HG03354 (cell line): ENCODE data around the gene TNS3.

ENCODE experiments used
- ATAC-seq: cut with Tn5 transposase; IDR thresholded peaks from one replicate; pipeline ENCODE4 v1.9.1; 2021; ENCODE audit warnings: mild to moderate bottlenecking; ENCODE audit not compliant: unreplicated experiment, poor library complexity, severe bottlenecking

TNS3 gene

DNA sequence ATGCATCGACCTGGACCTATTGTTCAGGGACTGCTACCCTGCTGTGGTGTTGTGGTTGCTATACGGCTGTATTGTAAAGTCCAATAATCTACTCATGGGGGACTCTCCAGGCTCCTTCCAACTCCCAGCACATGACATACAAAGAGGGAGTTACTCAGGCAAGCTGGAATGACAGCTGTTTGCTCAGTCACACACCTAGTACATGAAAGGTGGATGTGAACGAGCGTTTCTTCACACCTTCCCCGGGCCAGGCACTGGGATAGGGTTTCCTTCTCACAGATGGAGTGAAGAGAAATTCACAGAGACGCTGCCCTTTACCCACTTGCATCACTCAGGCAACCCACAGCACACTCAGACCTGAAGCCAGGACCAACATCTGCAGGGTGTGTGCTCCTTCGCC, 215.7 kb downstream of the TNS3 start:
- no peak for ATAC-seq

DNA sequence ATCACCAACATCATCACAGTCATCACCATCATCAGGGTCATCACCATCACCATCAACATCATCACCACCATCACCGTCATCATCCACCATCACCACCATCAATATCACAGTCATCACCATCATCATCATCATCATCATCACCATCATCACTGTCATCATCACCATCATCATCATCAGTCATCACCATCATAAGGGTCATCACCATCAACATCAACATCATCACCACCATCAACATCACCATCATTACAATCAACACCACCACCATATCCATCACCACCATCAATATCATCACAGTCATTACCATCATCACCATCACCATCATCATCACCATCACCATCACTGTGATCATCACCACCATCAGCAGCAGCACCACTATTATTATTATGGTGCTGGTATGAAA, 218.9 kb downstream of the TNS3 start:
- ATAC-seq = no peak

DNA sequence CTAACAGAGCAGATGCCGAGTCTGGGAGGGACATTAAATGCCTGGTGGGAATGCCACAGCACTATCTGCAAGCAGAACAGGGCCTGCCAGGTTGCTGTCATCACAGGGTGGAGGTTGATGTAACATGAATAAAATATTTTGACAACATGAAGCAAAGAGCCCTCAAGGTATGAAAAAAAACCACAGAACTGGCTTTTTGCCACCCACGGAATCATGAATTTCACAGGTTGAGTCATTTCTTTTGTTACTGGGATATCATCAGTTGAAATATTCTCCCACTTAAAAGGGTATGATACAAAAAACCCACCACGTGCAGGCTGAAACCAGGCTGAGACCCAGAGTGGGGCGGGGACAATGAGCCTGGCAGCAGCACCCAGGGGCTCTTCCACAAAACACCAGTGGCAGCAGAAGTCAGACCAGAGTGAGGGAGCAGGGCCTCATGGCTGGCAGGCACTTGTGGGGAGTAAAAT, 220.1 kb downstream of the TNS3 start:
- ATAC-seq = no peak

DNA sequence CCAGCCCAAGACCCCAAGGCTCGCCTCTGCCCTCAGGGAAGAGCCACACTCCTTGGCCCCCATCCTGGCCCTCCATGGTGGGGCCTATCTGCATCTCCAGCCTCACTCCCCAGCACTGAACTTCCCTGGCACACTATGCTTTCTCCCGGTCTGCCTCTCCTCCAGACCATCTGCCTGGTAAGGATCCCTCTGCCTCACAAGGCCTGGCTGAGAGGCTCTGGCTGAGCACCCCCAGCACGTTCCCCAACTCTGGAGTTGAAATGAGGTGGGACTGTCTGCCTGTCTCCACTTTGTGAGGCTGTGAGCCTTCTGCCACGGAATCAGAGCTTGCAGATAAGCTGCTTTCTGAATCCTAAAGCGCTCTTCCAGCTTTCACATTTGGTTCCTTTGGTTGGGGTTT, 220.7 kb downstream of the TNS3 start:
- ATAC-seq = no peak

DNA sequence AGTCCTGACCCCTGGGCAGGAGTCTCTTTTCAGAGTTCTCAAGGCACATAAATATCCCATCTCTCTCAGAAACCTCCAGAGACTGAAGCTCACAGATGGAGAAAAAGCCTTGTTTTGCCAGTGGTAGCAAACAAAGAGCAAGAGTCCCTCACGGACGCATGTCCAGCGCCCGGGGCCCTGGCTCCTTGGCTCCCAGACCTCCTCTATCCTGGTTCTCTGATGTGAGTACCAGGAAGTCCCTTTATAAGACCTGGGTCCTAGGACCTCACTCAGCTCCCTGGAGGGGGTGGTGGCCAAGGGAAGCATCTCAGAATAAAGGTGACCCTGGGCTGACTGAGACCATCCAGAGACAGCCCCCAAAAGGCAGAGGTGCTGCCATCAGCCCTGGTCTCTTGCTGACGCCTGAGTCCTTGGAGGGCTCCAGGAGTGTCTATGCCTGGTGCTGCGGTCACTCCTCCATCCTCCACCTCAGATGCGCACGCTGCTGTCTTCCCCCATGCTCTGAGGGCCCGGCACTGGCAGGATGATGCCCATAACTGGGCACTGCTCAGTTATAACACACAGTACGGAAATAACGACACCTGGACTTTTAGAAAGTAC, 221.5 kb downstream of the TNS3 start:
- no peak for ATAC-seq

DNA sequence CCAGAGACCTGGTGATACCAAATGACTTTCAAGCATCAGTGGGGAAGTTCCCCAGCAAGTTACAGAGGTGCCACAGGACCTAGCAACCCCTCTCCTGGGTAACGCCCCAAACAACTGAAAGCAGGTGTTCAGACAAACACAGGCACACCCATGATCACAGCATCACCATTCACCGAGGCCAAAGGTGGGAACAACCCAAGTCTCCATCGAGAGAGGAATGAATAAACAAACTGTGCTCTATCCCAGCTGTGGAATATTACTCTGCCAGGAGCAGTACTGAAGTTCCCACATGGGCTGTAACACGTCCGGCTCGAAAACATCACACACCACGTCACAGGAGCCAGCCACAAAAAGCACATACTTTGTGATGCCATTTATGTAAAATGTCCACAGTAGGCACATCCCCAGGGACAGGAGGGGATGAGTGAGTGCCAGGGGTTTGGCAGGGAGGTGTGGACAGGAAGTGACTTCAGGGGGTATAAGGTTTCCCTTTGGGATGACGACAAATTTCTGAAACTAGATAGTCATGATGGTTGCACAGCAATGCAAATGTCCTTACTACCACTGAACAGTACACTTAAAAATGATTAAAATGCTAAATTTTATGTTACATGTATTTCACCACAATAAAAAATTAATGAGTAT, 222.8 kb downstream of the TNS3 start:
- no peak for ATAC-seq

DNA sequence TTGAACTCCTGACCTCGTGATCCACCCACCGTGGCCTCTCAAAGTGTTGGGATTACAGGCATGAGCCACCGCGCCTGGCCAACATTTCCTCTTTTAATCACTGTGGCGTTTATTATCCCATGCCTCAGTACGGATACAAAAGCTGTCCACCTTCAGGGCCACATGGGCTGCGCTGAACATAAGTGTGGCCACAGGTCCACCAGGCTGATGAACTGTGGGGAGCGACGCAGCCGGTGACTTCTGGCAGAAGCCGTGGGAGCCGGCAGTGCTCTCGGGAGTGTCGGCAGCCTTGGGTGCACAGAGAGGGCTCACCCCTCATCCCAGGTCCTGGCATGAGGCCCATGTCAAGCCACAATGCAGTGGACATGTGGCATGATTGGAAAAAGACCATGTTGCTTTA, 223.6 kb downstream of the TNS3 start:
- ATAC-seq = no peak

DNA sequence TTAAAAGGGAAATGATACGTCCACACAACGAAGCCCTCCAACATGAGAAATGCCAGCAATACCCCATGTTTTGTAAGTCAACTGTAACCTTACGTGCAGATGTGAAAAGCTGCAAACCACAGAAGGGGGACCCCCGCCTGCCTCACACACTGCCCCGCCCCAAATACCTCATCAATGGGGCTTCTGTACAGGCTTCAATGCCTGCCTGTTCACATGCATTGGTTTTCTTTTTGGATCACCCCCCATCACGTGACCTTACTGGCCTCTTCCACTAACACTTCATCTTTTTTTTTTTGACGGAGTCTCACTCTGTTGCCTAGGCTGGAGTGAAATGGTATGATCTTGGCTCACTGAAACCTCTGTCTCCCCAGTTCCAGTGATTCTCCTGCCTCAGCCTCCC, 224.0 kb downstream of the TNS3 start:
- no peak for ATAC-seq

DNA sequence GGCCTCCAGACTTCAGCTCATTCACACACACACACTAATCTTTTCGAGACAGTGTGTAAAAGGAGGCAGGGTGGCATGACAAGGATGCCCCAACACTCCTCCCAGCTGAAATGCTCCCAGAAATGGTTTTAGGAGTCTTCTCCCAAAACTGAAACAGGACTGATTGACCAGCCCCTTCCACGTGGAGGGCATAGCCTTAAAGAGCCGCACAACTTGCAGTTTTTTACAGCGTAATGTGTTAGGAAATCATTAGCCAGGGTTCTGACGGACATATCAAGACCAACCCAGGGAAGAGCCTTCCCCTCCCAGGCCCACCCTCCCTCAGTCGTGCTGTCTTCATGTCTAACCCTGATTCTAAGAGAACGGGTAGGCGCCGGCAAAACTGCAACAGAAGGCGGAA, 224.6 kb downstream of the TNS3 start:
- no peak for ATAC-seq

DNA sequence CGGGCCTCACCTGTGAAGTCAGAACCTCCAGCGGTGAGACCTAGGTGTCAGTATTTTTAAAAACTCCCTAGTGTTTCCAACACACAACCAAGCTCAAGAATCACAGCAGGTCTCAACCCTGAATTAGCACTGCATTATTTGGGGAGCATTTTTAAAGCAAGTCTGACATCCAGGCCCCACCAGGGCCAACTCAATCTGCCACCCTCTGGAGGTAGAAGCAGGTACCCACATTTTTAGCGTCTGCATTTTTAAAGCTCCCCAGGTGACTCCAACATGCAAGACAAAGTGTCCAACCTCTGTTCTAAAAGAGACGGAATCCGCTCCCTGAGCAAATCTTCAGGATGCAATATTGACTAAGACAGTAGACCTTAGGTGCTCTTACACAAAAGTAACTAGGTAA, 225.7 kb downstream of the TNS3 start:
- ATAC-seq = no peak

DNA sequence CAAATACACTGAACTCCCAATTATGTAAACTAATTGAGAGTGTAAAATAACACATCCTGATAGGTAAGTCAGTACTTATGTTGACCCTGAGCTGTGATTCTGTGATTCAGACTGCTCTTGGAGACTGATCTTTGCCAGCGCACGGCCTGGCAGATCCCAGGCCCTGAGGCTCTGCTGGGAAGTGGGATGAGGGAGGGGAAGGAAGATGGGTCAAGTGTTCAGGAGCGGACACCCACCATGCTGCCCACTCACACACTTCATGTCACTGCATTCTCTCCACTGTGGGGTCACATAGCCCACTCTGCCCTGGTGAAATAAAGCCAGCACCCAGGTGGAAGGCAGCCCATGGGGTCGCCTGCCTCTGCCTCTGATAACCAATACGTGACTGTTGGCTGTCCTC, 226.2 kb downstream of the TNS3 start:
- ATAC-seq = no peak

DNA sequence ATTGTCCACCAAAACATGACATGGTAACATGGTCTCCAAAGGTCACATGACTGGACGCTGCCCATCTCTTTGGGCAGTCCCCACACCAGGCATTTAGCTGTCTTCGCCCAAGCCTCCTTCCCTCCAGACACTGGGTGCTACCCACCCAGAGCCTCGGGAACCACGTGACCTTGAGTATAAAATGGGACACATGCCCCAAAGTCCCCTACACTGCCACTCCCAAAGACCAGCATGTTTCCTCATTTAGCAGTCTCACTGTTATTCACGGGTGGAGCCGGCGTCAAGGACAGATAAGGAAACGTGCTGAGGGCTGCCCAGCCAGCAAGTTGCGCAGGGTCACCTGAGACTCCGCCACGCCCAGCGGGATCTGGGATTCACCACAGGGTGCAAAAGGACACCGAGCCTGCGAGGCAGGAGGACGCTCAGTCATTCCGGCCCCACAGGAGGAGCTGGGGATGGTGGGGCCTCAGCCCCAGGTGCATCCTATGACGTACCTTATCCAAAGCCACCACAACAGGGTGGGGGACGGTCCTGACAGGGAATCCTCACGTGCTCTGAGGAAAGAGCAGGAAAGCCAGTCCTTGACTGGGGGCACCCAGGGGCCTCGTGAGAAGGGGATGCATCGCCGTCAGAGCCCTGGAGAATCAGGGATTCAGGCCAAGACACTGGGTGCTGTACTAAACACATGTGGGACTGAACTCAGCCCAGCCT, 226.9 kb downstream of the TNS3 start:
- no peak for ATAC-seq

DNA sequence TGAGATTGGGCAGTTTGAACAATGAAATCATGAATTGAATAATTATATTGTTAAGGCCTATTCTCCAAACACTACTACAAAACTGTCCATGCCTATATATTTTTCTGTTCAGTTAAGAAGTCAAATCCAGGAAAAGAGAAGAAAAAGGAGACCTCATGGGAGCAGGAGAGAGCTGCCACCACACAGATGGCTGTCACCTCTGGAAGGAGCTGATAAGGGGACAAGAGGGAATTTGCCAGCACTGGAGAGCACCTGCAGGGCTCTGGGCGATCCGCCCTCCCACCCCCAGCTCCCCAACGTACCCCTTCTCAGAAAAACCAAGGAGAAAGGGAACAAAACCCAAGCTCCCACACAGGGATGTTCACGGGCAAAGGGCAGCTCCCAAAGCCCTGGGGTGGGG, 227.8 kb downstream of the TNS3 start:
- ATAC-seq = no peak

DNA sequence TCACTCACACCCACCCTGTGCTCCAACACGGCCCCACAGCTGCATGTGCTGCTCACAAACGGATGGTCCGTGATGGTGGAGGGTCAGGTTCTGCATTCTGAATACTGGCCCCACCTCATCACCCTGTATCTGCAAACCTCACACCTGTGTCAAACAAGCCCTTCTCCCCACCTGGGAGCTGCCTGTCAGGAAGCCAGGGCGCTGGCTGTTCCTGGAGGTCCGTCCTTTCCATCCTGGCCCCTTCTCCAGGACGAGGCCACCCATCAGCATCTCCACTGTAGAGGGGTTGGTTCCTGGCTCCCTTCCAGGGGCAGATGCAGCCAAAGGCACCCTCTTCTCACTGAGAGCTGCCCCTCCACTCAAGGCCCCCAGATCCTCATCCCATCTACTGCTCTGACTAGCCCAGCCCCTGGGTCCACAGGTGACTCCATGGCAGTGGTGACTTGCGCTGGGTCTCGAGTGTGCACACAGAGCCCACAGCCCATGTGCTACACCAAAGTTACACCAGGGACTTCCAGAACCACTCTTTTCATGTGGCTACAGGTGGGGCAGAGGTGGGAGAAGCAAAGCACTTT, 229.4 kb downstream of the TNS3 start:
- no peak for ATAC-seq

DNA sequence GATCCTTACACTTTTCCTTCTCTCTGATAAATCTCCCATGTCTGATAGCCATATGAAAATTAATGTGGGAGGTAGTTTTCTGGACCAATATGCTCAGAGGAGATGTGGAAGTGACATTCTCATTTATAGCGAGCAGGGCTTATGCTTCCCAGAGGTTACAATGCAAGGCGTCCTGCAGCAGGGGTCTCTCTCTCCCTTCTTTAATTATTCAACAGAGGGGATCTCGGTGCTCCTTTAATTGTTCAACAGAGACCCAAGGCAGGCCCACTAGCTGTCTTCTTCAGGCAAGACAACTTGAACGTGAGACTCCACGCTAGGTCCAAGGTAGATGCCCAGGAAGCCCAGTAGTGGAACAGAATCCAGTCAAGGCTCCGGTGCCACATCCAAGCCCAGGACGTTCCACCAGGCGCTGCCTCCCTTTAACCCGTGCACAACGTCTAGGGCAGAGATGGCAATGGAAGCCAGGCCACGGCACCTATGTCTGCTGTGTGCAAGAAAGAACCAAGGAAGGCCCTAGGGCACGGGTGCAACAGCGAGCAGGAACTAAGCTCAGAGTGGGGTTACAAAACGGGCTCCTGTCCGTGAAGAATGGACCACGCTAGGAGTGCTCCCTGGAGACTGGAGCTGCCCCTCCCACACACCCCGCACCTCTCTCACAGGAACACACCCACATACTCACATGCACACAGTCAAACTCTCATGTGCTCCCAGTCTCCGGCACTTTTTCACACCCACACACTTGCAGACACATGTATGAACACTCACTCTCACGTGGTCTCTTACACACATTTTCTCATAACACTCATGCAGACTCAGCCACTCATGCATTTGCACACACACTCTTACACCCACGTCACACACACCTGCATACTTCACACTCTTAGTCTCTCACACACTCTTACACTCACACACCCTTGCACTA, 230.4 kb downstream of the TNS3 start:
- ATAC-seq = no peak

DNA sequence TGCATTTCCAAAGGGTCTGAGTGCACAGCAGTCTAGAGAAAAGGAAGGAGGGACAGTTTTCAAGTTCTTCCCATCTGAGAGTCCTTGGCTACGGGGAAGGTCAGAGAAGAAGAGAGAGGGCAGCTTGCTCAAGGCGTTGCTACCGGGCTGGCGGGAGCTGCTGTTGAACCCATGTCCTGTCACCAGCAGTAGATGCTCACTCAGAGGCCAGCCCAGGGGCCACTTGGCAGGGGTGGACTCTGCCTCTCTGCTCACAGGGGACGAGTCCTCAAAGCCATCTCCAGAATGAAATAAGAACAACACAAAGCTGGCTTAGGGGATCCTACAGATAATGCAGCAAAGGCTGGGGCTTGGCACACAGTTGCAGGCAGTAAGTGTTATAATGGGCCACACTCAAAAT, 231.5 kb downstream of the TNS3 start:
- ATAC-seq = no peak

DNA sequence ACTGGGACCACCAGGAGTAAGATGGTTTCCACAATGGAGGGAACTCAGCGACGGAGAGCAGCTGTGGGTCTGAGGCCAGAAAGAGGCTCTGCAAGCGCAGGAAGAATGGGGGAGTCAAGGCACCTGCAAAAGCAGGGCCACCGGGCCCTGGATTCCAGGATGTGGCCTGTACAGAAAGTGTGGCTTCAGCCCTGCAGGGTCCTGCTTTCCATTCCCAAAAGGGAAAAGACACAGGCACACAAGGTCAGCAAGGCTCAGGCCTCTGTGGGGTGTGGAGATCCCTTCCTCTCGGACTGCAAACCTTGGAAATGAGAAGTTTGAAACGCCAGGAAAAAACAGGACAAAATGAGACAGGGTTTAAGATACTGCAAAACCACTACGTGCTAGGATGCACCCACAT, 232.5 kb downstream of the TNS3 start:
- ATAC-seq = no peak

DNA sequence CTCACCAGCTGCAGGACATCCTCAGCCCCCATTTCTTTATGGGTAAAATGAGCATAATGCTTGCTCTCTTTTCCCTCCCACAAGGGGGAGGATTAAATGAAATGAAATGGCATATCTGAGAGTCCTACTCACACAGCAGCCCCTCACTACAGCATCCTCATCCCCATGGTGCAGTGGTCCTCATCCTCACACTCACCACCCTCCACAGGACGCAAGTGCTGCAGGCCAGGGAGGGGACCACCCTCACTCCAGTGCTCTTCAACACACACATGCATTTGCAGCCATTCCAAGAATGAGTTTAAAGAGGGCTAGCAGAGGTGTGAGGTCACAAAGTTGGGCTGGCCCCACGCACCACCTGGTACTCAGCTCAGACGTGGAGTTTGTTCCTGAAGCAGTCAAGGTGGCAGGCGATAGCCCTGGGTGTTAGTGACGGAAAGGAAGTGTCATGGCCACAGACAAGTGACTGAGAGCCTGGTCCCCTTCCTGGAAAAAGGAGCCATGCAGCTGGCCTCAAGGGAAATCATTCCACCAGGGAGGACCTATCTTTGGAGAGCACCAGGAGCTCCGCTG, 234.0 kb downstream of the TNS3 start:
- ATAC-seq = no peak

DNA sequence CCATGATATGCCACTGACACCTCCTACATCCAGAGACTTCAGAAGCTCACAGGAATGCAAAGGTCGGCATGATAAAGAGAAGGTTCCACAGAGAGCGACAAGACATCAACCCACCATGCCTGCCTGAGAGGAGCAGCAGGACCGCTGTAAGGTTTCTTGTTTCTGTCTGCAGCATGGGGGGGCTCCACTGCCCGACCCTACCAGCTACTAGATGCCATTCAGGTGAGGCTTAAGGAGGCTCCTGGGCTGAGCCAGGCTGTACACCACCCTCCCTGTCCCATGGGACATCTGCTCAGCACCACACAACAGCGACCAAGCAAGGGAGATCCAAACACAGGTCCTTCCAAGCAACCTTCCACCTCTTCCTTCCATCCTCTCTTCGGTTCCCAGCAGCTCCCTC, 234.6 kb downstream of the TNS3 start:
- no peak for ATAC-seq
